SK-N-SH treated with all-trans-retinoic acid at 6 μM for 48 hours (cell line): ENCODE results near the gene SLC4A1AP.

ENCODE experiments used
- ESRRG ChIP-seq: fragments of 250-450 bp; sonication (Bioruptor Pico); IDR thresholded peaks from 2 replicates; pipeline ENCODE4 v1.6.1; 2021; ENCODE audit warnings: mild to moderate bottlenecking
- OSR1 ChIP-seq: fragments of 250-450 bp; sonication (Bioruptor Pico); IDR thresholded peaks from 2 replicates; pipeline ENCODE4 v1.8.0; 2022; ENCODE audit warnings: moderate library complexity, mild to moderate bottlenecking, inconsistent platforms
- PPARA ChIP-seq: fragments of 250-450 bp; sonication (Bioruptor Pico); IDR thresholded peaks from 2 replicates; pipeline ENCODE4 v1.5.0; 2020; ENCODE audit warnings: mild to moderate bottlenecking, borderline replicate concordance
- SNAI2 ChIP-seq: fragments of 250-450 bp; sonication (Bioruptor Pico); IDR thresholded peaks from 2 replicates; pipeline ENCODE4 v1.5.0; 2020; ENCODE audit warnings: mild to moderate bottlenecking, moderate library complexity
- TCF4 ChIP-seq: fragments of 250-450 bp; sonication (Bioruptor Pico); IDR thresholded peaks from 2 replicates; pipeline ENCODE4 v1.8.0; 2021; ENCODE audit warnings: mild to moderate bottlenecking, moderate library complexity, borderline replicate concordance
- ZFP30 ChIP-seq: fragments of 450-650 bp; formaldehyde crosslinking; IDR thresholded peaks from 2 replicates; pipeline ENCODE4 v1.5.0; 2022; ENCODE audit warnings: mild to moderate bottlenecking, moderate library complexity
- ZNF70 ChIP-seq: fragments of 450-650 bp; formaldehyde crosslinking; IDR thresholded peaks from 2 replicates; pipeline ENCODE4 v1.5.0; 2020; ENCODE audit warnings: mild to moderate bottlenecking, moderate library complexity

GRCh38 chr2:27672723-27673486 is 9.2 kb downstream of the SLC4A1AP start:
- no peak for TF ChIP-seq ZFP30 (CRISPR knock-in tag)
- no peak for TF ChIP-seq ZNF70
- TF ChIP-seq OSR1 (CRISPR knock-in tag) = no peak
- no peak for TF ChIP-seq SNAI2 (CRISPR knock-in tag)
- no peak for TF ChIP-seq PPARA (CRISPR knock-in tag)
- no peak for TF ChIP-seq ESRRG (CRISPR knock-in tag)
- no peak for TF ChIP-seq TCF4 (CRISPR knock-in tag)
